Measurements from ENCODE around the gene VWA7.

The VWA7 gene

DNA sequence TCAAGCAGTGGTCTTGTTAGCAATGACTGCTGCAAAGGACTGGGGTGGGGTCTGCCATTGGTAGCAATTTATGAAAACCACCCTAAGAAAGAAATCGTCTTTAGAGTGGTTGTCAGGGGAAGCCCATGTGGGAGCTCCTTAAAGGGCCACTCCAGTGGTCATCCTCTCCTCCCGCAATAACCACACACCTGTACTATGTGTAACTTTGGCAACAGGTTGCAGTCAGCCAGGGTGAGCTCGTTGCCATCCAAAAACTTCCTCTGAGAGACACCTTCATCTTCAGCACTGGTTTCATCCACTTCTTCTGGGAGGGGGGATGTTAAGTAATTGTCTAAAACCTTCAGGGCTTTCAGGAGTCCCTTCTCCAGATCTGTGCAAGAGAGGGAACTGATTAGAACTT, 45.1 kb downstream of the VWA7 start:
- DNase-seq (ENCODE audit: extremely low read depth in 1 of 2, low read depth in 1 of 2): no peak

GRCh38 chr6:31730631-31731086, 46.5 kb downstream of the VWA7 start:
- DNase-seq (ENCODE audit: extremely low read depth in 1 of 2, low read depth in 1 of 2): no peak

DNA sequence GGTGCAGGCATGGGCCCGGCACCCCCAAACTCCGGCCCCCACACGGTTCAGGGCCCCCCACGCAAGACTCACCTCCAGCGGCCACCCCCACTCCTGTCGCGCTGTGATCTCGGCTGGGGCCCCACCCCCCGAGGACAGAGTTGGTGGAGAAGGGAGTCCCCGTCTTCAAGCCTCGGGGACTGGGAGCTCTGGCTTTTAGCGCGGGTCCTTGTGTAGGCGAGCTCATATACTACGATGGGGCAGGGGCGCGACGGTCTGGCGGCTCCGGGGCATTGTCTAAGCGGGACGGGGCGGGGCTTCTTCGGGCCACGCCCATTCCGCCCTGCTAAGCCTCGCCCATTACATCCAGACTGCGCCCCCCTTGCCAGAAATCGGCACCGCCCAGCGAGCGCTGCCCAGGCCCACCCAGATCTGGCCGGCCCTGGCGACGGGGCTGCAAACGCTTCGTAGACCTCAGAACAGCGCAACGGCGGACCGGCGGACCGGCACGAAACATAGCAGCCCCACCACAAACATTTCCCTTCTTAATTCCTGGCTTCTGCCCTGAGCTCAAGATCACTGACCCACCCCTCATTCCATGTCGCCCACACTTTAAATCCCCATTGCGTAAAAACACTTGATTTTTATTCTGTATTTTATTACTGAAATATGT, 47.0 kb downstream of the VWA7 start:
- peak in 1 of 2 donors; percentile 59 for DNase-seq (ENCODE audit: extremely low read depth in 1 of 2, low read depth in 1 of 2)

DNA sequence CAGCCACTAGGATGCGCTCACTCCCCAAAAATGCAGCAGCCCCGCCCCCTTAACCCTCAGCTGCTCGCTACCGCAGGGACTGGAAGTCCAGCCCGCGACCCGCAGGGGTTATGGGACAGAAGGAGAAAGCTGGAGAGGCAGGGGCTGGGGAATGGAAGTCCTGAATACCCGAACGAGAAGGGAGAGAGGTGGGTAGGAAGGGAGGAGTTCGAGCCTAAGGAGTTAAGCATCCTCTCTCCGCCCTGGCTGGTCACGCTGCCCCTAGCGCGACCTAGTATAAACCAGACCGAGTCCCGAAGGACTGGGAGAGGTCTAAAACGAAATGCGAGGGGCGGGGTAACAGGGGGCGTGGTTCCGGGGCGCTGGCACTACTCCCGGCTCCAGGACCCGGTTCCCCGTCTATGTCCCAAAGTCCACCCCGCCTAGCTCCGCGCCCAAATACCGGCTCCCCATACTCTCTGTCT, 47.6 kb downstream of the VWA7 start:
- peak; percentile 58 to 68 for DNase-seq (ENCODE audit: extremely low read depth in 1 of 2, low read depth in 1 of 2)

DNA sequence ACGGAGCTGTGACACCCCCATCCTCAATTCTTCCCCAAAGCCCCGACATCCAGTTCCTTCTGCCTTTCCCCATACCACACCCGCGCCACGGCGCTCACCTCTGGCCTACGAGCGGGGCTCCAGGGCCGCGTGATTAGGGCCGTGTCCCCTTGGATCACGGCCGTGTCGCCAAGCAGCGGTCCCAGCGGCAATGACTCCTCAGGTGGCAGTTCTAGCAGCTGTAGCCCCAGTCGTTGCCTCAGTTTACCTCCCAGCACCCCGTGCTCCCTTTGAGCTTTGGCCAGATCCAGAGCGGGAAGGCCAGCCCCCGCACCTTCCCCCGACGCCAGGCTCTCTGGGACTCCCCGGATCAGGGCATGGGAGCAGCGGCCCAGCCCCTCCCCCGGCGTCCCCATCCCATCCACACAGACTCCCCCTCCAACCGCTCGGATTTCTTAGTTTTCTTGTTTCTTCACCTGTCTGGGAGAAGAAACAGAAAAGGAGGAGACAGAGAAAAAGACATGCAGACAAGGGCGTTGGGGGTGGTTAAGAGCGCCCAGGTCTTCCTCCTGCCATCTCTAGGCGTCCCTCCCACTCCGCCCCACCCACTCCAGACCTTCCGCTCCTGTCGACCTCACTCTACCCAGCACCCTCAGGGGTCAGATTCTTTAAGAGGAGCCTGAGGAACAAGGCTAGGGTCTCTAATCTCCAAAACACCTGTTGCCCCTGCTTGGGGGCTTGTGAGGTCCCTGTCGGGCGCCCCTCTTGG, 48.2 kb downstream of the VWA7 start, which contains the start of gene DDAH2:
Gene DDAH2 (minus strand): TSS at position 533 of the 748 bp plus-strand sequence. CDS start 138 bp downstream, at position 395.
- no peak for DNase-seq (ENCODE audit: extremely low read depth in 1 of 2, low read depth in 1 of 2)

GRCh38 chr6:31727717-31728671, 49.1 kb downstream of the VWA7 start:
- DNase-seq (ENCODE audit: extremely low read depth in 1 of 2, low read depth in 1 of 2): no peak

- no peak for DNase-seq (ENCODE audit: extremely low read depth in 1 of 2, low read depth in 1 of 2)
Measured at GRCh38 chr6:31727034-31727716, 50.0 kb downstream of the VWA7 start.

DNA sequence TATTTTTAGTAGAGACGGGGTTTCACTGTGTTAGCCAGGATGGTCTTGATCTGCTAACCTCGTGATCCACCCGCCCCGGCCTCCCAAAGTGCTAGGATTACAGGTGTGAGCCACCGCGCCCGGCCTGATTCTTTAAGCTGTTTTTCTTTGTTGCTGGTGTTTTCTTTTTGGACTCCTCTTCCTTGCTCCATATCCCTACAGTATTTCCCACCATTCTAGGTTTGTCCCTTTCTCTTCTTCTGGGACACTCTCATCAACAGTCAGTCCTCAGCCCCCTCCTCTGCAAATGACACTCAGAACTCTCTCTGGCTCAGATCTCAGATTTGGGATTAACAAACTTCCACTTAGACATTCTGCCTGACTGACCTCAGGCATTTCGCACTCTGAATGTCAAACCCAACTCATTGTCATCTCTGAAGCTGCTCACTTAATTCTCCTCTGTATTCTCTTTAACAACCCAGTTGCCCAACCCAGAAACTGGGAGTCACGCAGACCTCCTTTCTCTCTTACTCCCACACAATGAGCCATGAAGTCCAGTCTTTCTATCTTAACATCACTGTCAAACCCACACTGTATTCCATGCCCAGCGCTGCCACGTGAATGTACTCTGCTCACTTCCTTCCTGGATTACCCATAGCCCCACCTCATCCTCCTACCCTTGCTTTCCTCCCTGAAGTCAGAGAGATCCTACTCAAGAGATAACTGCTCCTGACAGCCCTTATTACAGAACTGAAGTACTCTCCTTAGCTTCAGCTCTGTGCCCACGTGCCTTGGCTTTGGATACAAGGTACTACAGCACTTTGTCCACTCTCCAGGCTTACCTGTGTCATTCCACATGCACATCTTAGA, 51.4 kb downstream of the VWA7 start:
- no peak for DNase-seq (ENCODE audit: extremely low read depth in 1 of 2, low read depth in 1 of 2)

GRCh38 chr6:31723980-31724691, 53.0 kb downstream of the VWA7 start:
- no peak for DNase-seq (ENCODE audit: extremely low read depth in 1 of 2, low read depth in 1 of 2)

DNA sequence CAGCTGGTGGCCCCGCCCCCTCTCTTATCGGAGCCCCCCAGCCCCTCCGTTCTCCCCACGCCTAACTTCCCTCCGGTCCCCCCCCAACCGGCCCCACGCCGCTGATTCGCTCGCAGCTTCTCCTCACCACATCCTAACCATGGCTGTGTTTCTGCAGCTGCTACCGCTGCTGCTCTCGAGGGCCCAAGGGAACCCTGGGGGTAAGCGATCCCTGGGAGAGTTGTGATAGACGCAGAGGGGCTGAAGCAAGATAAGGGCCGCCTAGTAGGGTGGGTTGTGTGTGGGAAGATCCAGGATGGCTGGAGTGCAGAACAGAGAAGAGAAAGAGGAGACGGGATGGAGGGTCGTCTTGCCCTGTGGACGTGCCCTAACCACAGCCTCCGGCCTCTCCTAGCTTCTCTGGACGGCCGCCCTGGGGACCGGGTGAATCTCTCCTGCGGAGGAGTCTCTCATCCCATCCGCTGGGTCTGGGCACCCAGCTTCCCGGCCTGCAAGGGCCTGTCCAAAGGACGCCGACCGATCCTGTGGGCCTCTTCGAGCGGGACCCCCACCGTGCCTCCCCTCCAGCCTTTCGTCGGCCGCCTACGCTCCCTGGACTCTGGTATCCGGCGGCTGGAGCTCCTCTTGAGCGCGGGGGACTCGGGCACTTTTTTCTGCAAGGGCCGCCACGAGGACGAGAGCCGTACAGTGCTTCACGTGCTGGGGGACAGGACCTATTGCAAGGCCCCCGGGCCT, 53.7 kb downstream of the VWA7 start, which contains the start of gene MPIG6B:
Gene MPIG6B (plus strand): TSS at position 129 of the 735 bp plus-strand sequence. CDS start 11 bp downstream, at position 140.
- no peak for DNase-seq (ENCODE audit: extremely low read depth in 1 of 2, low read depth in 1 of 2)

DNA sequence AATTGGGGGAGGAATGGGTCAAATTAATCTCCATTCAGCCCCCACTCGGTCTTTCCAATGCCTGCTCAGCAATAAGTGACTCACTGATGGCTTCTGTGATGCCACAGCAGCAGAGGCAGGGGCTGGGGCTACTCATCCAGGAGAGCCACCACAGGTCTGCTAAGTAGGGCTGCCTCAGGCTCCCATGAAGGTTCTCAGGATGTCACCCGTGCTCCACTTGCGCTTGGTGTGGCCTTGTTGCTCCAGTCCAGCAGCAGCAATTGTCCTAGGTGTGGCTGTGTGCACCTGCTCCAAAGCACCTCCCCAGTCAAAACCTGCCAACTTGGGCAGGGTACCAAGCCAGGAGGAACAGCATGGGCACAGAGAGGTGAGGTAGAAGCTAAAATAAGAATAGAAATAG, 55.0 kb downstream of the VWA7 start:
- DNase-seq (ENCODE audit: extremely low read depth in 1 of 2, low read depth in 1 of 2): no peak

- no peak for DNase-seq (ENCODE audit: extremely low read depth in 1 of 2, low read depth in 1 of 2)
Measured at GRCh38 chr6:31721351-31722020, 55.6 kb downstream of the VWA7 start, which contains the start of gene LY6G6C. LY6G6C (minus strand) TSS chr6:31721746; CDS start chr6:31721679, 67 bp downstream.

DNA sequence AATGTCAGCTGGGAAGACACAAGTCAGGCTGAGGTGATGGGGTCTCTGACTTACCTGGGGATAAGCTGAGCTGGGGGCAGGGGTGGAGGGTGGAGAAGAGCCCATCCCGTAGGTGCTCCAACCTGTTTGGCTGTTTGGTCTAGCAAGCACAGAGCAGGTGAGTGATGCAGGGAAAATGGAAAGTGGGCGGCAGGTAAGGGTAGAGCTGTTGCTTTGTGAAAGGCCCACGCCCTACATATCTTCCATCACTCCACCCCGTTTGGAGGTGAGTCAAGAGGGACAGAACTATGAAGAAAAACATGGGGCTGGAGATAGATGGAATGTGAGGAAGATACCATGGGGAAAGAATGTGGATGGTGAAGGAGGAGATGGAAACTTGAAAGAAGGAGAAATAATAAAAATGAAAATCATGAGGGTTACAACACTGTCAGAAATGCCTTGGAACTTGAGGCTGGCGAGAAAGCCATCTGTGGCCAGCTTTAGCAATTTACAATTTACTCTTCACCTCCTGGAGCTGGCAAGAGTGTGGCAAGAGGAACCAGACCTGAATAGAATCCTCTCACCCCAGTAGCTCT, 56.8 kb downstream of the VWA7 start:
- no peak for DNase-seq (ENCODE audit: extremely low read depth in 1 of 2, low read depth in 1 of 2)

DNA sequence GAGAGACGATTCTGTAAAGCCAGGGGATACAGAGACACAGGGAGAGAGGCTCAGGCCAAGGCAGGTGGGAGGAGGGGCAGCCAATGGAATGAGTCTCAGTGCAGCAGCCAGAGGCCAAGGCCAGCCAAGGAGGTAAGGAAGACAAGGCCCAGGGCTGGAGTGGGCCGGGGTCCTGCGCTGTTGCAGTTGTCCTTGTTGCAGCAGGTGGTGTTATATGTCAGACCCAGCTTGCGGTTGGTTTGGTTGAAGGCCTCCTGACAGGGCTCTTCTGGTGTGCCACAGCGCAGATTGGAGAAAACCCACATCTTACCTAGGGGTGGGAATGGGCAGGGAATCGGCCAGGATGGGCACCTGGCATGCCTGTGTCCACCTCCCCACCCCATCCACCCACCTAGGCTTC, 58.1 kb downstream of the VWA7 start:
- no peak for DNase-seq (ENCODE audit: extremely low read depth in 1 of 2, low read depth in 1 of 2)

DNA sequence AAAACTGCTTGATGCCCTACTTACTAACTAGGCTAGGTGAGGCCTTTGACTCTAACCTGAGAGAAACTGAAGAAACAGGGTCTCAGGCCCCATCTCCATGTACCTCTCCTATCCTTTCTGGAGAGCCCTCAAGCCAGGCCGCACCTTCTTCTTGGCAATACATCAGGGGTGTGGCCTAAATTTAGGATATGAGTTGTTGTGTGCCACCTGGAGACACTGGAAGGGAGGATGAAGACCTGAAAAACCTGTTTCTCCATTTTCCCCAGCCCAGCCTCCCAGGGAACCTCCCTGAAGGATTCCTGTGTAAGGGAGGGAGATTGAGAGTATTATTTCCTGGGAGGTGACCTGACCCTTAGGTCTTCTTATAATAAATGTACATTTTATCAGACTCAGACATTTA, 58.9 kb downstream of the VWA7 start:
- no peak for DNase-seq (ENCODE audit: extremely low read depth in 1 of 2, low read depth in 1 of 2)

GRCh38 chr6:31717499-31718222, 59.5 kb downstream of the VWA7 start:
- no peak for DNase-seq (ENCODE audit: extremely low read depth in 1 of 2, low read depth in 1 of 2)

All from activated CD8-positive, alpha-beta memory T cell treated with anti-CD3 and anti-CD28 coated beads for 1 hour (primary cell).